ENCODE data around the gene SORCS2.

SORCS2 gene

GRCh38 chr4:7254736-7255487 lies 62.6 kb downstream of the SORCS2 start:
- H4K20me1 ChIP-seq (ENCODE audit: insufficient read depth, low read length) = no peaks in the 10 kb centered on the region
- H3K27ac ChIP-seq (ENCODE audit: low read length) = no peak overlapping the region
- H3K79me2 ChIP-seq (ENCODE audit: insufficient read depth, low read length) = no peaks in the 10 kb centered on the region
- DNase-seq (no peak), ATAC-seq (ENCODE audit: insufficient read depth, low read depth) (no peak)
- H3K27me3 ChIP-seq (ENCODE audit: insufficient read depth, low read length, poor library complexity) = peaks cover 3% of the 10 kb centered on the region
- no peaks in the 10 kb centered on the region for H3K4me1 ChIP-seq (ENCODE audit: insufficient read depth, low read length)
- no peak overlapping the region for H3K9ac ChIP-seq (ENCODE audit: low read depth, low read length)
- no peak for TF ChIP-seq EZH2 (IDR thresholded peaks at IDR 0.05; ENCODE audit: borderline replicate concordance, low read depth, low read length, severe bottlenecking)
- TF ChIP-seq CTCF (IDR thresholded peaks at IDR 0.05; ENCODE audit: borderline replicate concordance, extremely low read depth, low read length, poor library complexity, severe bottlenecking) = no peak
- H3K4me3 ChIP-seq (ENCODE audit: low read depth in 1 of 2, low read length in 2 of 2) = no peak overlapping the region
- H3K9me3 ChIP-seq (ENCODE audit: insufficient read depth, low read length, severe bottlenecking) = no peaks in the 10 kb centered on the region
- no peak overlapping the region for H2AFZ ChIP-seq (ENCODE audit: low read depth, low read length)
- no peaks in the 10 kb centered on the region for H3K36me3 ChIP-seq (ENCODE audit: insufficient read depth, low read length)
- H3K4me2 ChIP-seq (ENCODE audit: insufficient read depth, low read length) = no peak overlapping the region

GRCh38 chr4:7255488-7255881 lies 63.1 kb downstream of the SORCS2 start:
- H2AFZ ChIP-seq (ENCODE audit: low read depth, low read length) = no peak overlapping the region

GRCh38 chr4:7255996-7256395 lies 63.7 kb downstream of the SORCS2 start:
- peaks cover 3% of the 10 kb centered on the region for H3K27me3 ChIP-seq (ENCODE audit: insufficient read depth, low read length, poor library complexity)
- TF ChIP-seq EZH2 (IDR thresholded peaks at IDR 0.05; ENCODE audit: borderline replicate concordance, low read depth, low read length, severe bottlenecking) (no peak), CTCF (IDR thresholded peaks at IDR 0.05; ENCODE audit: borderline replicate concordance, extremely low read depth, low read length, poor library complexity, severe bottlenecking) (no peak)

More at GRCh38 chr4:7255488-7255881, 63.1 kb downstream of the SORCS2 start:
- no peak overlapping the region for H3K27ac ChIP-seq (ENCODE audit: low read length)
- peaks cover 3% of the 10 kb centered on the region for H3K27me3 ChIP-seq (ENCODE audit: insufficient read depth, low read length, poor library complexity)
- no peaks in the 10 kb centered on the region for H3K4me1 ChIP-seq (ENCODE audit: insufficient read depth, low read length)
- H3K9ac ChIP-seq (ENCODE audit: low read depth, low read length) = no peak overlapping the region
- H3K9me3 ChIP-seq (ENCODE audit: insufficient read depth, low read length, severe bottlenecking) = no peaks in the 10 kb centered on the region
- DNase-seq (no peak), ATAC-seq (ENCODE audit: insufficient read depth, low read depth) (no peak)
- no peaks in the 10 kb centered on the region for H3K36me3 ChIP-seq (ENCODE audit: insufficient read depth, low read length)
- H3K79me2 ChIP-seq (ENCODE audit: insufficient read depth, low read length) = no peaks in the 10 kb centered on the region
- TF ChIP-seq EZH2 (IDR thresholded peaks at IDR 0.05; ENCODE audit: borderline replicate concordance, low read depth, low read length, severe bottlenecking) (no peak), CTCF (IDR thresholded peaks at IDR 0.05; ENCODE audit: borderline replicate concordance, extremely low read depth, low read length, poor library complexity, severe bottlenecking) (no peak)
- H3K4me3 ChIP-seq (ENCODE audit: low read depth in 1 of 2, low read length in 2 of 2) = no peak overlapping the region
- no peak overlapping the region for H3K4me2 ChIP-seq (ENCODE audit: insufficient read depth, low read length)
- no peaks in the 10 kb centered on the region for H4K20me1 ChIP-seq (ENCODE audit: insufficient read depth, low read length)

More at GRCh38 chr4:7255996-7256395, 63.7 kb downstream of the SORCS2 start:
- no peaks in the 10 kb centered on the region for H3K36me3 ChIP-seq (ENCODE audit: insufficient read depth, low read length)
- H3K9ac ChIP-seq (ENCODE audit: low read depth, low read length) = no peak overlapping the region
- no peak overlapping the region for H3K4me3 ChIP-seq (ENCODE audit: low read depth in 1 of 2, low read length in 2 of 2)
- no peak overlapping the region for H2AFZ ChIP-seq (ENCODE audit: low read depth, low read length)
- H4K20me1 ChIP-seq (ENCODE audit: insufficient read depth, low read length) = no peaks in the 10 kb centered on the region
- H3K4me1 ChIP-seq (ENCODE audit: insufficient read depth, low read length) = no peaks in the 10 kb centered on the region
- no peak overlapping the region for H3K4me2 ChIP-seq (ENCODE audit: insufficient read depth, low read length)
- H3K9me3 ChIP-seq (ENCODE audit: insufficient read depth, low read length, severe bottlenecking) = no peaks in the 10 kb centered on the region
- ATAC-seq (ENCODE audit: insufficient read depth, low read depth) (no peak), DNase-seq (no peak)
- no peaks in the 10 kb centered on the region for H3K79me2 ChIP-seq (ENCODE audit: insufficient read depth, low read length)
- H3K27ac ChIP-seq (ENCODE audit: low read length) = no peak overlapping the region
